ENCODE results near the gene TEX26. TPM values are rescaled to one million over a fixed set of nuclear protein-coding genes. Genes with fewer than 3 reads are reported as not detected.

The TEX26 gene
- total and polyA plus RNA-seq, 3 experiments from 2014 or later: not detected

GRCh38 chr13:30972888-30973377 lies 40.5 kb downstream of the TEX26 start:
- ChIA-PET POLR2A (no interaction called here), CTCF (interaction anchor here (1.0 kb wide), 1 partner anchor 10 kb away, joined by 3 read pairs; no protein-coding TSS in a partner anchor)
- Histone ChIP-seq H3K27me3 (ENCODE audit: insufficient read depth, low read length, poor library complexity, severe bottlenecking) (no peaks in the 10 kb centered on the region), H3K4me1 (ENCODE audit: insufficient read depth, low read length) (no peaks in the 10 kb centered on the region), H3K27ac (ENCODE audit: low read depth, low read length) (no peak overlapping the region), H3K4me3 (ENCODE audit: low read length) (no peak overlapping the region), H3K36me3 (ENCODE audit: insufficient read depth, low read length) (no peaks in the 10 kb centered on the region), H3K9me3 (ENCODE audit: low read length) (no peaks in the 10 kb centered on the region)
- DNase-seq: no peak
- Mint-ChIP-seq H3K4me1 (no peaks in the 10 kb centered on the region), H3K36me3 (no peaks in the 10 kb centered on the region), H3K27me3 (peaks cover 9 to 60% of the 10 kb centered on the region in 2 donors), H3K9me3 (no peaks in the 10 kb centered on the region), H3K4me3 (no peak overlapping the region), H3K27ac (no peak overlapping the region)

- no peak overlapping the region for H3K4me3 ChIP-seq (ENCODE audit: low read length)
- Mint-ChIP-seq H3K27ac (no peak overlapping the region), H3K27me3 (peaks cover 6 to 54% of the 10 kb centered on the region in 2 donors), H3K36me3 (no peaks in the 10 kb centered on the region), H3K4me3 (no peak overlapping the region), H3K9me3 (no peaks in the 10 kb centered on the region), H3K4me1 (no peaks in the 10 kb centered on the region)
- no peaks in the 10 kb centered on the region for H3K36me3 ChIP-seq (ENCODE audit: insufficient read depth, low read length)
- H3K27me3 ChIP-seq (ENCODE audit: insufficient read depth, low read length, poor library complexity, severe bottlenecking): no peaks in the 10 kb centered on the region
- ChIA-PET POLR2A (no interaction called here), CTCF (no interaction called here)
- no peaks in the 10 kb centered on the region for H3K9me3 ChIP-seq (ENCODE audit: low read length)
- no peak for DNase-seq
- no peaks in the 10 kb centered on the region for H3K4me1 ChIP-seq (ENCODE audit: insufficient read depth, low read length)
- H3K27ac ChIP-seq (ENCODE audit: low read depth, low read length): no peak overlapping the region
These were observed 41.9 kb downstream of the TEX26 start for GRCh38 chr13:30974350-30974749.

- CTCF ChIA-PET: no interaction called here
- no peak overlapping the region for H3K4me3 Mint-ChIP-seq
- H3K27ac Mint-ChIP-seq: no peak overlapping the region
These were observed 43.6 kb downstream of the TEX26 start for GRCh38 chr13:30976025-30976424.

DNA sequence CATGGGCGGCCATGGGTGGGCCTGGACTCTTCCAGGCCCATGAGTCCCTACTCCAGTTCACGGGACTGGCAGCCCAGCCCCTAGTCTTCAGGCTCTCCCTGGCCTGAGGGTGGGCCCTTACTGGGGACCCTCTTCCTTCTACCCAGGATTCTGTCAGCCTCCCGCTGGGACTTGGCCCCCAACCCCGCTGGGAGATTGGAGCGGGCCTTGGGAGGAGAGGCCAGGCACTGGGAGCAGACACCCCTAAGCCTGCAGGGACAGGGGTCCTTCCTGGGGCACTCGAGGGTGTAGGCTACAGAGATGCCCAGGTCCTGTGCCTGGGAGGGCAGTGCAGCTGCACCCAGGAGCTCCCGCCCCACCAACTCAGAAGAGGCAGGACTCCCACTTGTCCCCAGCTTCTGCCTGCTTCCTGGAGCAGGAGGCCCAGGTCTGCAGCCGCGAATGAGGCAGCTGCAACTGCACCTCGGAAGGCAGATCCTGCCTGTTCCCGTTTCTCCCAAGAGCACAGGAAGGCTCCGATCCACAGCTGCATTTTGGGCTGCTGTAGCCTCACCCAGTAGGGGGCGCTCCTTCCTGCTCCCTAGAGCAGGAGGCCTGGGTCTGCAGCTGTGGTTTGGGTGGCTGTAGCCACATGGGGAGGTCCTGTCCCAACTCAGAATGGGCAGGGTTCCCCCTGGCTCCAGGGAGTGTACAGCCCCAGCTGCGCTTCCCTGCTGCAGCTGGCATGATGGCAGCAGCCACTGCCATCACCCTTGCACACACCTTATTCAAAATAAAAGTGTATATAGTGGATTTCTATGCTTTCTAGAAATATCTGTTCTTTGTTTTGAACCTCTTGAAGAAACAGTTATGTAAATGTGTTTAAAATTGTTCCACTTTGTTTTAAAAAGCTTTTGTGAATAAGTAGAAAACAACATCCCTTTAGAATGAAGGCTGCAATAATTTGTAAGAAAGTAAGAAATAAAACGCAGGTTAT lies 46.8 kb downstream of the TEX26 start:
- peak in 3 of 5 donors; percentile 2 to 16 (median 2) for DNase-seq
- no peaks in the 10 kb centered on the region for H3K9me3 ChIP-seq (ENCODE audit: low read length)
- Mint-ChIP-seq H3K9me3 (no peaks in the 10 kb centered on the region), H3K36me3 (no peaks in the 10 kb centered on the region), H3K4me3 (no peak overlapping the region), H3K4me1 (no peaks in the 10 kb centered on the region), H3K27me3 (peaks cover 6 to 20% of the 10 kb centered on the region in 2 donors), H3K27ac (no peak overlapping the region)
- no peaks in the 10 kb centered on the region for H3K4me1 ChIP-seq (ENCODE audit: insufficient read depth, low read length)
- H3K27me3 ChIP-seq (ENCODE audit: insufficient read depth, low read length, poor library complexity, severe bottlenecking): no peaks in the 10 kb centered on the region
- H3K4me3 ChIP-seq (ENCODE audit: low read length): no peak overlapping the region
- POLR2A ChIA-PET: no interaction called here
- no peak overlapping the region for H3K27ac ChIP-seq (ENCODE audit: low read depth, low read length)
- CTCF ChIA-PET: interaction anchor here (0.9 to 1.9 kb wide), 5 partner anchors 8 to 68 kb away, joined by 3 to 12 read pairs (median 3); no protein-coding TSS in a partner anchor
- H3K36me3 ChIP-seq (ENCODE audit: insufficient read depth, low read length): no peaks in the 10 kb centered on the region

More at GRCh38 chr13:30976025-30976424, 43.6 kb downstream of the TEX26 start:
- Histone ChIP-seq H3K27ac (ENCODE audit: low read depth, low read length) (no peak overlapping the region), H3K36me3 (ENCODE audit: insufficient read depth, low read length) (no peaks in the 10 kb centered on the region), H3K4me3 (ENCODE audit: low read length) (no peak overlapping the region), H3K4me1 (ENCODE audit: insufficient read depth, low read length) (no peaks in the 10 kb centered on the region), H3K9me3 (ENCODE audit: low read length) (no peaks in the 10 kb centered on the region), H3K27me3 (ENCODE audit: insufficient read depth, low read length, poor library complexity, severe bottlenecking) (no peaks in the 10 kb centered on the region)
- no peaks in the 10 kb centered on the region for H3K9me3 Mint-ChIP-seq
- no peaks in the 10 kb centered on the region for H3K36me3 Mint-ChIP-seq
- POLR2A ChIA-PET: no interaction called here
- H3K4me1 Mint-ChIP-seq: no peaks in the 10 kb centered on the region
- DNase-seq: no peak
- peaks cover 6 to 41% of the 10 kb centered on the region in 2 donors for H3K27me3 Mint-ChIP-seq

GRCh38 chr13:30982506-30982905 lies 50.0 kb downstream of the TEX26 start:
- ChIA-PET CTCF (no interaction called here), POLR2A (no interaction called here)
- H3K27ac ChIP-seq (ENCODE audit: low read depth, low read length): no peak overlapping the region
- no peaks in the 10 kb centered on the region for H3K36me3 Mint-ChIP-seq
- no peaks in the 10 kb centered on the region for H3K9me3 ChIP-seq (ENCODE audit: low read length)
- H3K4me1 ChIP-seq (ENCODE audit: insufficient read depth, low read length): no peaks in the 10 kb centered on the region
- no peaks in the 10 kb centered on the region for H3K4me1 Mint-ChIP-seq
- DNase-seq: no peak
- no peaks in the 10 kb centered on the region for H3K36me3 ChIP-seq (ENCODE audit: insufficient read depth, low read length)
- H3K4me3 Mint-ChIP-seq: no peak overlapping the region
- no peaks in the 10 kb centered on the region for H3K9me3 Mint-ChIP-seq
- H3K27me3 Mint-ChIP-seq: peaks cover 4 to 5% of the 10 kb centered on the region in 2 donors
- no peak overlapping the region for H3K4me3 ChIP-seq (ENCODE audit: low read length)
- no peaks in the 10 kb centered on the region for H3K27me3 ChIP-seq (ENCODE audit: insufficient read depth, low read length, poor library complexity, severe bottlenecking)
- H3K27ac Mint-ChIP-seq: no peak overlapping the region

DNA sequence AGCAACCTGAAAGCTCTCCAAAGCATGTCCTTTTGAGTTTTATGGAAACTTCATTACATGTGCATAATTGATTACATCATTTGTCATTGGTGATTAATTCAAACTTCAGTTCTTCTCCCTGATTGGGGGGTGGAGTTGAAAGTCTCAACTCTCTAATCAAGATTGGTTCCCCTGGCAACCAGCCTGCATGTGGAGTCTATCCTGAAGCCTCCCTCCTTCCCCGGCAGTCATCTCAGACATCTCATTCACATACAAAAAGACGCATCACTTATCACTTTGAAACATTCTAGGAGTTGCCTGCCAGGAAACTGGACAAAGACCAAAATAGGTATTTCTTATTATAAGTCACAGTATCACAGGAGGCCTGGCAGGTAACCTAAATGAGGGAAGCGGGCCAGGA lies 50.5 kb downstream of the TEX26 start:
- H3K4me3 Mint-ChIP-seq: no peak overlapping the region
- Histone ChIP-seq H3K9me3 (ENCODE audit: low read length) (no peaks in the 10 kb centered on the region), H3K4me1 (ENCODE audit: insufficient read depth, low read length) (no peaks in the 10 kb centered on the region), H3K27ac (ENCODE audit: low read depth, low read length) (no peak overlapping the region), H3K36me3 (ENCODE audit: insufficient read depth, low read length) (no peaks in the 10 kb centered on the region), H3K4me3 (ENCODE audit: low read length) (no peak overlapping the region), H3K27me3 (ENCODE audit: insufficient read depth, low read length, poor library complexity, severe bottlenecking) (no peaks in the 10 kb centered on the region)
- H3K9me3 Mint-ChIP-seq: no peaks in the 10 kb centered on the region
- no peaks in the 10 kb centered on the region for H3K4me1 Mint-ChIP-seq
- CTCF ChIA-PET: no interaction called here
- H3K27me3 Mint-ChIP-seq: peaks cover 2 to 7% of the 10 kb centered on the region in 2 donors
- POLR2A ChIA-PET: no interaction called here
- no peak for DNase-seq
- no peak overlapping the region for H3K27ac Mint-ChIP-seq
- H3K36me3 Mint-ChIP-seq: no peaks in the 10 kb centered on the region

- H3K27me3 ChIP-seq (ENCODE audit: insufficient read depth, low read length, poor library complexity, severe bottlenecking): no peaks in the 10 kb centered on the region
- H3K4me3 Mint-ChIP-seq: no peak overlapping the region
- no peak for DNase-seq
- POLR2A ChIA-PET: no interaction called here
- no peaks in the 10 kb centered on the region for H3K9me3 Mint-ChIP-seq
- H3K9me3 ChIP-seq (ENCODE audit: low read length): no peaks in the 10 kb centered on the region
- H3K27ac Mint-ChIP-seq: no peak overlapping the region
- H3K27ac ChIP-seq (ENCODE audit: low read depth, low read length): no peak overlapping the region
- H3K36me3 ChIP-seq (ENCODE audit: insufficient read depth, low read length): no peaks in the 10 kb centered on the region
- H3K27me3 Mint-ChIP-seq: peaks cover 2 to 7% of the 10 kb centered on the region in 2 donors
- no peak overlapping the region for H3K4me3 ChIP-seq (ENCODE audit: low read length)
- CTCF ChIA-PET: interaction anchor here (0.5 kb wide), 1 partner anchor 81 kb away, joined by 3 read pairs; no protein-coding TSS in a partner anchor
- H3K4me1 Mint-ChIP-seq: no peaks in the 10 kb centered on the region
- no peaks in the 10 kb centered on the region for H3K4me1 ChIP-seq (ENCODE audit: insufficient read depth, low read length)
- H3K36me3 Mint-ChIP-seq: no peaks in the 10 kb centered on the region
These were observed 51.0 kb downstream of the TEX26 start for GRCh38 chr13:30983431-30983830.

- ChIA-PET CTCF (no interaction called here), POLR2A (no interaction called here)
- no peak overlapping the region for H3K4me3 Mint-ChIP-seq
- no peaks in the 10 kb centered on the region for H3K4me1 ChIP-seq (ENCODE audit: insufficient read depth, low read length)
- no peaks in the 10 kb centered on the region for H3K27me3 ChIP-seq (ENCODE audit: insufficient read depth, low read length, poor library complexity, severe bottlenecking)
- H3K27ac Mint-ChIP-seq: no peak overlapping the region
- H3K36me3 Mint-ChIP-seq: no peaks in the 10 kb centered on the region
- H3K9me3 Mint-ChIP-seq: peaks cover 0 to 1% (median 0%) of the 10 kb centered on the region in 5 donors
- H3K27me3 Mint-ChIP-seq: peaks cover 3 to 9% of the 10 kb centered on the region in 2 donors
- no peaks in the 10 kb centered on the region for H3K4me1 Mint-ChIP-seq
- no peak for DNase-seq
- no peaks in the 10 kb centered on the region for H3K36me3 ChIP-seq (ENCODE audit: insufficient read depth, low read length)
- no peak overlapping the region for H3K27ac ChIP-seq (ENCODE audit: low read depth, low read length)
- H3K9me3 ChIP-seq (ENCODE audit: low read length): no peaks in the 10 kb centered on the region
- no peak overlapping the region for H3K4me3 ChIP-seq (ENCODE audit: low read length)
These were observed 52.2 kb downstream of the TEX26 start for GRCh38 chr13:30984620-30985019.
